ENCODE data around the gene PNMA3.

PNMA3 gene, protein sequence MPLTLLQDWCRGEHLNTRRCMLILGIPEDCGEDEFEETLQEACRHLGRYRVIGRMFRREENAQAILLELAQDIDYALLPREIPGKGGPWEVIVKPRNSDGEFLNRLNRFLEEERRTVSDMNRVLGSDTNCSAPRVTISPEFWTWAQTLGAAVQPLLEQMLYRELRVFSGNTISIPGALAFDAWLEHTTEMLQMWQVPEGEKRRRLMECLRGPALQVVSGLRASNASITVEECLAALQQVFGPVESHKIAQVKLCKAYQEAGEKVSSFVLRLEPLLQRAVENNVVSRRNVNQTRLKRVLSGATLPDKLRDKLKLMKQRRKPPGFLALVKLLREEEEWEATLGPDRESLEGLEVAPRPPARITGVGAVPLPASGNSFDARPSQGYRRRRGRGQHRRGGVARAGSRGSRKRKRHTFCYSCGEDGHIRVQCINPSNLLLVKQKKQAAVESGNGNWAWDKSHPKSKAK

DNA sequence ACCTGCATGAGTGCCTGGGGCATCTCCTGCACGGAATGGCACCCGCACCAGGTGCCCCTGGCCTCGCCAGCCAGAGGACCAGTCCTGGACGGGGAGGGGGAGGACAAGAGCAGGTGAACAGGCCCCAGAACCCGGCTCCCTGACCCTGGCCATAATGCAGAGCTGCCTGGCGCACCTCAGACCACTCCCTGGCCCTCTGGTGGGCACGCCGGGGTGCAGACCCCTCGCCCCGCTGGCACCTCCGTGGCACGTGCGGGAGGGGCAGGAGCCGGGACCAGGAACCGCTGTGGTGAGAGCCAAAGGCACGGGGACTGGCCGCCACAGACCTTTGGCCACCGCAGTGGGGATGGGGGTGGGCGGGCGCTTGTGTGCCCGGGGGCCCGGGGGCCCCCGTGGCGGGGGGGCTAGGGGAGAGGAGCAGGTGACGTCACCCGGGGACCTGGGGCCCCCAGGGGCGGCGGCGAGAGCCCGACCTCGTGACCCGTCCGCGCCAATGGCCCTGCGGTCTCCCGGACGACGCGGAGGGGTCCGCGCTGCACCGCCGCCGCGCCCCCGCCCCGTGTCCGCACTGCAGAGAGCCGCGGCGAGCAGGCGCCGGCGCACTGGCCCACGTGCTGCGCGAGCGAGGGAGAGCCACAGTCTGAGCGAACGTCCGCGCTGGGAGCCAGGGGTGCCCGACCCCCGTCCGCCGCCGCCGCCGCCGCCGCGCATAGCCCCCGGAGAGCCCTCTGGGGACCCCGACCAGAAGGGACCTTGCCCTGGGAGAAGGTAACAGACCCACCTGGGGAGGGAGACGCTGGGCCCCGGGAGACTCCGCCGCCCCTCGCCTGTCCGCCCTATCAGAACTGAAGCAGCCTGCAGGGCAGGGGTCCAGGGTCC is at the start of gene PNMA3:
Gene PNMA3 (plus strand): TSS at position 600 of the 879 bp plus-strand sequence. CDS start 586 bp downstream, outside the sequence.
- TF ChIP-seq GATA2 (IDR thresholded peaks at IDR 0.05; ENCODE audit: low read depth, low read length) (no peak), GATA3 (IDR thresholded peaks at IDR 0.05; ENCODE audit: low read depth, low read length) (no peak)

DNA sequence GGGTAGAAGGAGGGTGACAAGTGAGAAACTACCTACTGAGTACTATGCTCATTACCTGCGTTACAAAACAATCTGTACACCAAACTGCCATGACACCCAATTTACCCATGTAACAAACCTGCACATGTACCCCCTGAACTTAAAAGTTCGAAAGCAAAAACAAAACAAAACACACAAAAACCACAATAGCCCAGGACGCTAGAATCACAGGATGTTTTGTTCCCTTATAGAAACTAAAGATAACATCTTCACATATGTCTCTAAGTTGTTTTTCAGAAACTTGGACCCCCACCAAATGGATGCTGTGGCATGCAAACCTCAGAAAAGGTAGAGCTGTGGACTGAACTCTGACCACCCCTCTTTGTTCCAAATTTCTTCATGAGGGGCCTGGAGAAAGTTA is 37.1 kb upstream of the PNMA3 start:
- TF ChIP-seq GATA2 (IDR thresholded peaks at IDR 0.05; ENCODE audit: low read depth, low read length) (no peak), GATA3 (IDR thresholded peaks at IDR 0.05; ENCODE audit: low read depth, low read length) (no peak)

DNA sequence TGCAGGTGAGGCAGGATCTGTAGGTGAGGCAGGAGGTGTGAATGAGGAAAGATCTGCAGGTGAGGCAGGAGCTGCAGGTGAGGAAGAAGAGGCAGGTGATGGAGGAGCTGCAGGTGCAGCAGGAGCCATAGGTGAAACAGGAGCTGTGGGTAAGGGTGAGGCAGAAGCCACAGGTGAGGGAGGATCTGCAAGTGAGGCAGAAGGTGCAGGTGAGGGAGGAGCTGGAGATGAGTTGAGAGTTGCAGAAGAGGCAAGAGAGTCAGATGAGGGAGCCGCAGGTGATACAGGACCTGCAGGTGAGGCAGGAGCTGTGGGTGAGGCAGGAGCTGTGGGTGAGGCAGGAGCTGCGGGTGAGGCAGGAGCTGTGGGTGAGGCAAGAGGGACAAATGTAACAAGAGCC is 27.1 kb upstream of the PNMA3 start:
- TF ChIP-seq GATA2 (IDR thresholded peaks at IDR 0.05; ENCODE audit: low read depth, low read length) (no peak), GATA3 (IDR thresholded peaks at IDR 0.05; ENCODE audit: low read depth, low read length) (no peak)

DNA sequence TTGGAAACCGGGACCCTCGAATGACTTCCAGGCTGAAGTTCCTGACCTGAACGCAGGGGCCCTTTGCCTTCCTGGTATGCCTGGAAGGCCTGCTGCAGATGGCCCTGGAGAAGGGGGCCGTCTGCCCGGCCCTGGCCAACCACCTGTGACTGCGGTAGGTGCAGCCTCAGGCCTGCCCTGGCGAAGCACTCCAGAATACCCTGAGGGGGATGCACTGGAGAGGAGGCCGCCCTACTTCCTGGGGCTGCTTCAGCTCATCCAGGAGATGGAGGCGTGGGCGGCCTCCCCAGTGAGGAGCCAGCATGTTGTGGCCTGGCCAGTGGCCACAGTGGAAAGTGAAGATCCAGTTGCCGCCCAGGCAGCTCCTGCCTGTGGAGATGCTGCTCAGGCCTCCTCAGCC is 26.4 kb upstream of the PNMA3 start:
- TF ChIP-seq GATA2 (IDR thresholded peaks at IDR 0.05; ENCODE audit: low read depth, low read length): no peak
- TF ChIP-seq GATA3 (IDR thresholded peaks at IDR 0.05; ENCODE audit: low read depth, low read length): no peak

- TF ChIP-seq GATA3 (IDR thresholded peaks at IDR 0.05; ENCODE audit: low read depth, low read length) (no peak), GATA2 (IDR thresholded peaks at IDR 0.05; ENCODE audit: low read depth, low read length) (no peak)
Measured at GRCh38 chrX:153030801-153031200, 25.5 kb upstream of the PNMA3 start.

GRCh38 chrX:153032397-153033118 is 23.7 kb upstream of the PNMA3 start:
- TF ChIP-seq GATA3 (IDR thresholded peaks at IDR 0.05; ENCODE audit: low read depth, low read length): no peak
- TF ChIP-seq GATA2 (IDR thresholded peaks at IDR 0.05; ENCODE audit: low read depth, low read length): no peak

GRCh38 chrX:153049093-153049492 is 7.2 kb upstream of the PNMA3 start:
- no peak for TF ChIP-seq GATA3 (IDR thresholded peaks at IDR 0.05; ENCODE audit: low read depth, low read length)
- no peak for TF ChIP-seq GATA2 (IDR thresholded peaks at IDR 0.05; ENCODE audit: low read depth, low read length)

DNA sequence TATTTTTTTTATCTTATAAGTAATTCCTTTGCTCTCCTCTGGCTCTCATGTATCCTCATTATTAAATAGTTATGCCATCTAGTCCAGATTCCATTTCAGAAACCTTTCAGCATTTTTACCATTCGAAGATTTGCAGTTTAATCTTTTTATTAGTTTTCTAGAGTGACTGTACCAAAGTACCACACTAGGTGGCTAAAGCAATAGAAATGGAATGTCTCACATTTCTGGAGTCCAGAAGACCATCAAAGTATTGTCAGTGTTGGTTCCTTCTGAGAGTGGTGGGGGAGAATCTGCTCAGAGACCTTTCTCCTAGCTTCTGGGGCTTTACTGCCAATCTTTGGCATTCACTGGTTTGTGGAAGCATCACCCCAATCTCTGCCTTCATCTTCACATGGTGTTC is 3.7 kb upstream of the PNMA3 start:
- TF ChIP-seq GATA3 (IDR thresholded peaks at IDR 0.05; ENCODE audit: low read depth, low read length) (no peak), GATA2 (IDR thresholded peaks at IDR 0.05; ENCODE audit: low read depth, low read length) (no peak)

DNA sequence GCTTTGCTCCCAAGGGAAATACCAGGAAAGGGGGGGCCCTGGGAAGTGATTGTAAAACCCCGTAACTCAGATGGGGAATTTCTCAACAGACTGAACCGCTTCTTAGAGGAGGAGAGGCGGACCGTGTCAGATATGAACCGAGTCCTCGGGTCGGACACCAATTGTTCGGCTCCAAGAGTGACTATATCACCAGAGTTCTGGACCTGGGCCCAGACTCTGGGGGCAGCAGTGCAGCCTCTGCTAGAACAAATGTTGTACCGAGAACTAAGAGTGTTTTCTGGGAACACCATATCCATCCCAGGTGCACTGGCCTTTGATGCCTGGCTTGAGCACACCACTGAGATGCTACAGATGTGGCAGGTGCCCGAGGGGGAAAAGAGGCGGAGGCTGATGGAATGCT is 1.0 kb downstream of the PNMA3 start:
- TF ChIP-seq GATA2 (IDR thresholded peaks at IDR 0.05; ENCODE audit: low read depth, low read length): no peak
- TF ChIP-seq GATA3 (IDR thresholded peaks at IDR 0.05; ENCODE audit: low read depth, low read length): no peak

DNA sequence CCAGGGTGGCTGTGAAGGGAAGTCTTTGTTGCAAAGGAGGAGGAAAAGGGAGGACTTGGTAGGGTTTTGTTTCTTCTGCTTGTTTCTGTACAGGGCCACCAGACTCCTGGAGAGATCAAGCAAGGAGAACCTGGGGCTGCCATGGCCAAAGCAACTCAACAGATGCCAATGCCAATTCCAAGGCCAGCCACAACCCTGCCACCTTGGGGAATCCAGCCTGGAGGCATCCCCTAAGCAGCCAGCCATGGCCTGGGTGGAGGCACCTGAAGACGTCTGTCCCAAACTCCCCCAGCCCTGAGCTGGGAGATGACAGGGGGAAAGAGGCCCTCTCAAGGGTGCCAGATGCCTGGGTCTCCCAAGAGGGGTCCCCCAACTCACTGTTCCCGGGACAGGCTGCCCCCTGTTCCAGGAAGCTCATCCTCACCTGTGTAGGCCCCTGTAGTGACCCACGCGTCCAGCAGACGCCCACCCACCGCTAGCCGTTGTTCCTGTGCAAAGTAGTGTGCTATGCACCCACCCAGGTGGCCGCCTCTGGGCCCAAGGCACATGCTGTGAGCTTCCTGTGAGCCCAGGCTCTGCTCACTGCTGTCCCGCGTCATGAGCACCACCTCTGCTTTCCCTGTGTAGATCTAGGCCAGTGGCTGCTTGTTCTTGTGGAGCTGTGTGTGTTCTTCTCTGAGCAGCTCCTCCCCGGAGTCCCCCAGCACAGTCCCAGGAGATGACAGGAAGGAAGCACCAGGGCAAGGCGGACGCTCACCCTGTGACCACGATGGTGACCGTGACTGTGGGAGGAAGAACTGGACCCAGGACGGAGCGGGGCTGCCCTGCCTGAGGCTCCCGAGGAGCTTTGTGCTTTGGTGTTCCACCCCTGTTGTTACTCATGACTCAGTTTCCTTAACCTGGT is 3.2 kb downstream of the PNMA3 start:
- TF ChIP-seq GATA3 (IDR thresholded peaks at IDR 0.05; ENCODE audit: low read depth, low read length) (no peak), GATA2 (IDR thresholded peaks at IDR 0.05; ENCODE audit: low read depth, low read length) (no peak)

GRCh38 chrX:153060095-153060445 is 3.8 kb downstream of the PNMA3 start:
- TF ChIP-seq GATA3 (IDR thresholded peaks at IDR 0.05; ENCODE audit: low read depth, low read length) (no peak), GATA2 (IDR thresholded peaks at IDR 0.05; ENCODE audit: low read depth, low read length) (no peak)

DNA sequence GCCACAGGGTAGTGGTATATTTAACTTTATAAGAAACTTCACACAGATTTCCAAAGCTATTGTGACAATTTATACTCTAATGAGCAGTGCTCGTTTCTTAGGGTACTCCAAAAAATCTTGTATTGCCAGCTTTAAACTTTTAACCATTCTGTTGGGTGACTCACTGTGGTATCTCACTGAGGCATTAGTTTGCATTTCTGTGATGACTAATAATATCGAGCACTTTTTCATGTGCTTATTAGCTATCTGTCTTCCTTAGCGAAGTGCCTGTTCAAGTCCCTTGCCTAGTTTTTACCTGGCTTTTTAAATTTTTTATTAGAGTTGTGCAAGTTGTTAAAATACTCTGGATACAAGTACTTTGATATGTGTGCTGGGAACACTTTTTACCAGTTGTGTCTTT is 5.5 kb downstream of the PNMA3 start:
- TF ChIP-seq GATA3 (IDR thresholded peaks at IDR 0.05; ENCODE audit: low read depth, low read length) (no peak), GATA2 (IDR thresholded peaks at IDR 0.05; ENCODE audit: low read depth, low read length) (no peak)

- TF ChIP-seq GATA3 (IDR thresholded peaks at IDR 0.05; ENCODE audit: low read depth, low read length): no peak
- no peak for TF ChIP-seq GATA2 (IDR thresholded peaks at IDR 0.05; ENCODE audit: low read depth, low read length)
Measured at GRCh38 chrX:153063315-153063714, 7.0 kb downstream of the PNMA3 start.
